HCT116 (cell line): ENCODE results near the gene SLAMF8. TPM values are rescaled to one million over a fixed set of nuclear protein-coding genes. Genes with fewer than 3 reads are reported as not detected.

ENCODE experiments used
- ATAC-seq: fragments of 200-7000 bp; cut with Tn5 transposase; 2 replicates; pipeline ENCODE4 v1.9.1; 2020; ENCODE audit warnings: mild to moderate bottlenecking, moderate library complexity
- BruUV-seq: library from RNA; stranded (reverse); fragments of 400-500 nt; replicated peaks from 2 replicates; lab custom pipeline; 2021; lab: Mats Ljungman, UMichigan
- CTCF ChIA-PET: fragments of 300-600 bp; sonication (Branson Sonifier 250); formaldehyde crosslinking; loops from one replicate; lab custom pipeline; 2021; ENCODE audit warnings: antibody characterized with exemption; lab: Charles Lee
- POLR2A ChIA-PET: fragments of 300-600, 350-600 bp; sonication (Branson Sonifier 250); formaldehyde crosslinking; loops from one replicate; lab custom pipeline; 2021; ENCODE audit warnings: antibody characterized with exemption; lab: Charles Lee
- RAD21 ChIA-PET, 2 experiments: fragments of 300-600 bp; sonication (Branson Sonifier 250); formaldehyde crosslinking; loops; one replicate each; lab custom pipeline; 2023; ENCODE audit warnings: low total read pairs in 2 of 2; ENCODE audit not compliant: uncharacterized antibody in 2 of 2, unreplicated experiment in 2 of 2, low non-redundant PET in 1 of 2; lab: Charles Lee
- DNase-seq: peaks from one replicate; pipeline ENCODE4 v3.0.0-alpha.2; 2010; ENCODE audit warnings: low read depth, low spot score
- H2AFZ ChIP-seq: fragments of 200-600 bp; shearing (Covaris generic), sonication (generic); 2 replicates; pipeline ENCODE4 v1.6.1; 2017; ENCODE audit warnings: low read depth, mixed run types, mixed read lengths, antibody characterized with exemption, low read length; ENCODE audit not compliant: poor library complexity, severe bottlenecking
- H3K27ac ChIP-seq: 2 replicates; pipeline ENCODE4 v1.5.1; 2012; ENCODE audit warnings: low read depth, low read length
- H3K27me3 ChIP-seq: fragments of 200-600 bp; sonication (generic); 2 replicates; pipeline ENCODE4 v1.6.1; 2016; ENCODE audit warnings: mixed run types, low read length, mixed read lengths; ENCODE audit not compliant: insufficient read depth
- H3K36me3 ChIP-seq, 2 experiments: fragments of 200-500 bp in 1 of 2; fragments of 200-600 bp in 1 of 2; sonication (Bioruptor generic) in 1 of 2; sonication (generic) in 1 of 2; 2 replicates each; pipeline versions ENCODE4 v1.5.1 to v1.6.1; 2014 to 2016; ENCODE audit warnings: low read length in 2 of 2, inconsistent platforms in 1 of 2, mixed read lengths in 1 of 2, mixed run types in 1 of 2; ENCODE audit not compliant: insufficient read depth in 2 of 2, control insufficient read depth in 1 of 2
- H3K4me1 ChIP-seq, 2 experiments: fragments of 200-600 bp in 1 of 2; sonication (generic) in 1 of 2; 2 replicates each; pipeline versions ENCODE4 v1.5.1 to v1.6.1; 2012 to 2017; ENCODE audit warnings: low read length in 2 of 2, inconsistent platforms in 1 of 2, mild to moderate bottlenecking in 1 of 2, mixed read lengths in 1 of 2, mixed run types in 1 of 2, moderate library complexity in 1 of 2; ENCODE audit not compliant: insufficient read depth in 2 of 2, control insufficient read depth in 1 of 2
- H3K4me2 ChIP-seq: fragments of 200-600 bp; sonication (generic); 2 replicates; pipeline ENCODE4 v1.6.1; 2017; ENCODE audit warnings: mixed run types, low read length, mixed read lengths
- H3K4me3 ChIP-seq, 2 experiments: fragments of 200-600 bp in 1 of 2; sonication (generic) in 1 of 2; replicated peaks in 1 of 2; 2 replicates each; pipeline ENCODE4 v1.5.1; 2011 to 2016; ENCODE audit warnings: low read length in 2 of 2, control low read depth in 1 of 2, low read depth in 1 of 2, mild to moderate bottlenecking in 1 of 2, mixed read lengths in 1 of 2, mixed run types in 1 of 2
- H3K79me2 ChIP-seq: fragments of 200-600 bp; sonication (generic); 2 replicates; pipeline ENCODE4 v1.6.1; 2017; ENCODE audit warnings: mild to moderate bottlenecking, mixed run types, low read length, moderate library complexity, mixed read lengths; ENCODE audit not compliant: insufficient read depth
- H3K9ac ChIP-seq: fragments of 200-600 bp; sonication (generic); 2 replicates; pipeline ENCODE4 v1.6.1; 2016; ENCODE audit warnings: low read length, mixed read lengths
- H3K9me2 ChIP-seq: fragments of 200-600 bp; sonication (generic), shearing (Covaris generic); 2 replicates; pipeline ENCODE4 v1.6.1; 2017; ENCODE audit warnings: mixed run types, mild to moderate bottlenecking, moderate library complexity; ENCODE audit not compliant: insufficient read depth
- H3K9me3 ChIP-seq, 2 experiments: fragments of 200-500 bp in 1 of 2; fragments of 200-600 bp in 1 of 2; sonication (Bioruptor generic) in 1 of 2; sonication (generic) in 1 of 2; 2 replicates each; pipeline ENCODE4 v1.6.1; 2014 to 2017; ENCODE audit warnings: low read length in 2 of 2, mixed read lengths in 2 of 2, inconsistent platforms in 1 of 2, low read depth in 1 of 2, mild to moderate bottlenecking in 1 of 2, mixed run types in 1 of 2, moderate library complexity in 1 of 2; ENCODE audit not compliant: control insufficient read depth in 1 of 2, insufficient read depth in 1 of 2
- H4K20me1 ChIP-seq: fragments of 200-600 bp; sonication (generic), shearing (Covaris generic); 2 replicates; pipeline ENCODE4 v1.6.1; 2017; ENCODE audit warnings: mixed run types, mild to moderate bottlenecking, moderate library complexity; ENCODE audit not compliant: insufficient read depth
- ATF3 ChIP-seq: IDR thresholded peaks from 2 replicates; pipeline ENCODE4 v1.6.1; 2012
- CBX3 ChIP-seq: IDR thresholded peaks from 2 replicates; pipeline ENCODE4 v1.6.1; 2012; ENCODE audit warnings: low read depth
- CEBPB ChIP-seq: IDR thresholded peaks from 2 replicates; pipeline ENCODE4 v1.6.1; 2012; ENCODE audit warnings: low read depth
- CTCF ChIP-seq, 3 experiments: fragments of 200-600 bp in 1 of 3; sonication (generic) in 1 of 3; IDR thresholded peaks in 2 of 3; conservative IDR thresholded peaks in 1 of 3; 2 replicates each; pipeline ENCODE4 v1.5.1; 2012 to 2017; ENCODE audit warnings: low read depth in 2 of 3, low read length in 2 of 3, antibody characterized with exemption in 1 of 3, borderline replicate concordance in 1 of 3, control low read depth in 1 of 3, mild to moderate bottlenecking in 1 of 3, mixed read lengths in 1 of 3, mixed run types in 1 of 3, moderate library complexity in 1 of 3; ENCODE audit not compliant: insufficient read depth in 1 of 3
- EGR1 ChIP-seq: IDR thresholded peaks from 2 replicates; pipeline ENCODE4 v1.6.1; 2012; ENCODE audit warnings: low read depth
- ELF1 ChIP-seq: IDR thresholded peaks from 2 replicates; pipeline ENCODE4 v1.6.1; 2012; ENCODE audit warnings: low read depth, borderline replicate concordance
- EZH2phosphoT487 ChIP-seq: fragments of 200-600 bp; IDR thresholded peaks from 2 replicates; pipeline ENCODE4 v1.6.1; 2018; ENCODE audit warnings: antibody characterized with exemption, borderline replicate concordance
- FOSL1 ChIP-seq: IDR thresholded peaks from 2 replicates; pipeline ENCODE4 v1.6.1; 2012; ENCODE audit warnings: low read depth
- JUND ChIP-seq: IDR thresholded peaks from 2 replicates; pipeline ENCODE4 v1.6.1; 2012
- MAX ChIP-seq: IDR thresholded peaks from 2 replicates; pipeline ENCODE4 v1.6.1; 2012
- POLR2A ChIP-seq: IDR thresholded peaks from 2 replicates; pipeline ENCODE4 v1.7.0; 2011; ENCODE audit warnings: borderline replicate concordance; ENCODE audit not compliant: insufficient read depth, insufficient read length; ENCODE audit errors: extremely low read depth
- POLR2AphosphoS5 ChIP-seq: IDR thresholded peaks from 2 replicates; pipeline ENCODE4 v1.6.1; 2011; ENCODE audit warnings: mild to moderate bottlenecking, low read depth, low read length, moderate library complexity
- RAD21 ChIP-seq: IDR thresholded peaks from 2 replicates; pipeline ENCODE4 v1.6.1; 2012; ENCODE audit warnings: low read depth, mild to moderate bottlenecking
- SIN3A ChIP-seq: IDR thresholded peaks from 2 replicates; pipeline ENCODE4 v1.6.1; 2012; ENCODE audit warnings: low read depth
- SP1 ChIP-seq: IDR thresholded peaks from 2 replicates; pipeline ENCODE4 v1.6.1; 2012; ENCODE audit warnings: low read depth
- SRF ChIP-seq: IDR thresholded peaks from 2 replicates; pipeline ENCODE4 v1.6.1; 2012; ENCODE audit warnings: low read depth
- TCF7L2 ChIP-seq: IDR thresholded peaks from 2 replicates; pipeline ENCODE4 v1.7.0; 2011; ENCODE audit warnings: borderline replicate concordance, inconsistent platforms; ENCODE audit not compliant: insufficient read depth, insufficient read length; ENCODE audit errors: extremely low read depth
- YY1 ChIP-seq: IDR thresholded peaks from 2 replicates; pipeline ENCODE4 v1.6.1; 2011; ENCODE audit warnings: low read length, low read depth, moderate library complexity, mild to moderate bottlenecking; ENCODE audit not compliant: insufficient replicate concordance; ENCODE audit errors: extremely low read depth
- ZFX ChIP-seq: fragments of 450-650 bp; IDR thresholded peaks from 2 replicates; pipeline ENCODE4 v1.6.1; 2017
- intact Hi-C: fragments of 100-400 bp; cut with micrococcal nuclease; formaldehyde crosslinking; loops from 2 replicates; pipeline ENCODE4 v1.10.0; 2022
- total RNA-seq: library from RNA; stranded (reverse); gene quantifications from one replicate; pipeline ENCODE4 v1.2.1, GENCODE V29; 2021; ENCODE audit not compliant: unreplicated experiment
- TF ChIP-seq, protein P1 (sequence below): IDR thresholded peaks from 2 replicates; pipeline ENCODE4 v1.6.1; 2011; ENCODE audit warnings: mild to moderate bottlenecking, low read length, moderate library complexity; ENCODE audit not compliant: insufficient replicate concordance; ENCODE audit errors: extremely low read depth

SLAMF8 gene
- total RNA-seq, 1 experiment from 2014 or later: not detected

GRCh38 chr1:159883134-159883533, 56.5 kb downstream of the SLAMF8 start:
- no peaks in the 10 kb centered on the region for H3K9me3 ChIP-seq
- CTCF ChIA-PET: interaction anchor here (2.4 kb wide), 1 partner anchor 85 kb away, joined by 11 read pairs; no protein-coding TSS in a partner anchor
- RAD21 ChIA-PET: no interaction called here
- no peaks in the 10 kb centered on the region for H3K79me2 ChIP-seq
- H3K27ac ChIP-seq: no peak overlapping the region
- no peak overlapping the region for H3K9ac ChIP-seq
- H3K4me1 ChIP-seq: peaks cover 21 to 37% of the 10 kb centered on the region in 2 experiments
- POLR2A ChIA-PET: no interaction called here
- no peak overlapping the region for H3K4me3 ChIP-seq
- TF ChIP-seq CTCF (IDR thresholded peaks at IDR 0.05 in 2 of 3, conservative IDR thresholded peaks at IDR 0.05 in 1 of 3; ENCODE audit: borderline replicate concordance in 1 of 3, insufficient read depth in 1 of 3, low read depth in 2 of 3, low read length in 2 of 3) (no peak), YY1 (no peak), POLR2AphosphoS5 (no peak), CBX3 (no peak), JUND (no peak), CEBPB (no peak), TCF7L2 (no peak), SIN3A (no peak), EZH2phosphoT487 (no peak), ATF3 (no peak), FOSL1 (no peak), MAX (no peak), EGR1 (no peak), RAD21 (no peak), POLR2A (no peak), ZFX (no peak), SP1 (no peak), ELF1 (no peak), SRF (no peak)
- TF ChIP-seq, protein P1, sequence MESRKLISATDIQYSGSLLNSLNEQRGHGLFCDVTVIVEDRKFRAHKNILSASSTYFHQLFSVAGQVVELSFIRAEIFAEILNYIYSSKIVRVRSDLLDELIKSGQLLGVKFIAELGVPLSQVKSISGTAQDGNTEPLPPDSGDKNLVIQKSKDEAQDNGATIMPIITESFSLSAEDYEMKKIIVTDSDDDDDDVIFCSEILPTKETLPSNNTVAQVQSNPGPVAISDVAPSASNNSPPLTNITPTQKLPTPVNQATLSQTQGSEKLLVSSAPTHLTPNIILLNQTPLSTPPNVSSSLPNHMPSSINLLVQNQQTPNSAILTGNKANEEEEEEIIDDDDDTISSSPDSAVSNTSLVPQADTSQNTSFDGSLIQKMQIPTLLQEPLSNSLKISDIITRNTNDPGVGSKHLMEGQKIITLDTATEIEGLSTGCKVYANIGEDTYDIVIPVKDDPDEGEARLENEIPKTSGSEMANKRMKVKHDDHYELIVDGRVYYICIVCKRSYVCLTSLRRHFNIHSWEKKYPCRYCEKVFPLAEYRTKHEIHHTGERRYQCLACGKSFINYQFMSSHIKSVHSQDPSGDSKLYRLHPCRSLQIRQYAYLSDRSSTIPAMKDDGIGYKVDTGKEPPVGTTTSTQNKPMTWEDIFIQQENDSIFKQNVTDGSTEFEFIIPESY: no peak
- ATAC-seq (no peak), DNase-seq (no peak)
- no peak overlapping the region for H2AFZ ChIP-seq
- no peaks in the 10 kb centered on the region for H4K20me1 ChIP-seq
- H3K4me2 ChIP-seq: peak overlapping the region; percentile 54; the same call in 1 of the 2 replicates
- BruUV-seq: no TSS peak
- no peaks in the 10 kb centered on the region for H3K9me2 ChIP-seq
- intact Hi-C loops: no loop called here
- no peaks in the 10 kb centered on the region for H3K36me3 ChIP-seq
- H3K27me3 ChIP-seq: no peaks in the 10 kb centered on the region
